Measurements from ENCODE around the gene STRC. TPM values are rescaled to one million over a fixed set of nuclear protein-coding genes. Genes with fewer than 3 reads are reported as not detected.
"Not testable (repeated sequence)": the region's sequence is repeated elsewhere in the genome, so short reads cannot be mapped to it uniquely, and the experiment has no call there.

STRC gene
- total RNA-seq, 1 donor from 2014 or later: 0.25 TPM

- no peak within 1 kb of the TSS for H3K27ac Mint-ChIP-seq (ENCODE audit: unreplicated experiment)
- Histone ChIP-seq H3K9ac (ENCODE audit: low read length) (no peak within 1 kb of the TSS), H3K9me3 (ENCODE audit: insufficient read depth, low read depth, low read length) (no peaks in the 10 kb centered on the region), H3K27me3 (ENCODE audit: insufficient read depth, low read length) (no peaks in the 10 kb centered on the region), H3K36me3 (ENCODE audit: insufficient read depth, low read length) (no peaks in the 10 kb centered on the region), H3K27ac (ENCODE audit: low read depth, low read length) (no peak within 1 kb of the TSS), H3K4me3 (ENCODE audit: insufficient read depth, low read depth, low read length) (no peak within 1 kb of the TSS), H3K4me1 (ENCODE audit: insufficient read depth, low read length) (no peaks in the 10 kb centered on the region), H4K20me1 (ENCODE audit: insufficient read depth, low read length) (no peaks in the 10 kb centered on the region), H3K4me2 (ENCODE audit: low read length) (no peak within 1 kb of the TSS), H3K79me2 (ENCODE audit: insufficient read depth, low read length) (no peaks in the 10 kb centered on the region), H2AFZ (ENCODE audit: low read depth, low read length) (no peak within 1 kb of the TSS)
- peaks cover 6% of the 10 kb centered on the region for H3K9me3 Mint-ChIP-seq (ENCODE audit: unreplicated experiment)
- FAIRE-seq: no peak
- TF ChIP-seq EZH2 (IDR thresholded peaks at IDR 0.05; ENCODE audit: insufficient read depth, low read length) (no peak), CTCF (IDR thresholded peaks at IDR 0.05; ENCODE audit: insufficient read depth, low read depth, low read length) (no peak)
- no peak within 1 kb of the TSS for H3K4me3 Mint-ChIP-seq (ENCODE audit: unreplicated experiment)
- H3K36me3 Mint-ChIP-seq (ENCODE audit: low read depth, unreplicated experiment): peaks cover 19% of the 10 kb centered on the region
- H3K4me1 Mint-ChIP-seq (ENCODE audit: low read depth, unreplicated experiment): no peaks in the 10 kb centered on the region
- DNase-seq (ENCODE audit: low read depth): no peak
- no peaks in the 10 kb centered on the region for H3K27me3 Mint-ChIP-seq (ENCODE audit: low read depth, unreplicated experiment)
These were observed 30.2 kb upstream of the STRC start, which contains the start of gene CATSPER2 for GRCh38 chr15:43648649-43649429. Gene CATSPER2, minus strand, starts transcription at chr15:43648844. Its CDS starts 783 bp downstream, at chr15:43648061.

- not testable (repeated sequence) for H3K79me2 ChIP-seq (ENCODE audit: insufficient read depth, low read length); H3K27ac Mint-ChIP-seq (ENCODE audit: unreplicated experiment); H3K27ac ChIP-seq (ENCODE audit: low read depth, low read length); H3K36me3 ChIP-seq (ENCODE audit: insufficient read depth, low read length); H3K4me1 ChIP-seq (ENCODE audit: insufficient read depth, low read length); H3K27me3 Mint-ChIP-seq (ENCODE audit: low read depth, unreplicated experiment); FAIRE-seq; H3K9ac ChIP-seq (ENCODE audit: low read length); H2AFZ ChIP-seq (ENCODE audit: low read depth, low read length); H3K4me1 Mint-ChIP-seq (ENCODE audit: low read depth, unreplicated experiment); H3K4me3 Mint-ChIP-seq (ENCODE audit: unreplicated experiment); H3K9me3 Mint-ChIP-seq (ENCODE audit: unreplicated experiment); H3K4me3 ChIP-seq (ENCODE audit: insufficient read depth, low read depth, low read length); H3K36me3 Mint-ChIP-seq (ENCODE audit: low read depth, unreplicated experiment); H3K9me3 ChIP-seq (ENCODE audit: insufficient read depth, low read depth, low read length); H4K20me1 ChIP-seq (ENCODE audit: insufficient read depth, low read length); DNase-seq (ENCODE audit: low read depth); H3K27me3 ChIP-seq (ENCODE audit: insufficient read depth, low read length); H3K4me2 ChIP-seq (ENCODE audit: low read length)
These were observed 20.0 kb upstream of the STRC start for GRCh38 chr15:43638464-43639204.

- not testable (repeated sequence) for H3K4me3 ChIP-seq (ENCODE audit: insufficient read depth, low read depth, low read length); H3K27me3 ChIP-seq (ENCODE audit: insufficient read depth, low read length); H3K79me2 ChIP-seq (ENCODE audit: insufficient read depth, low read length); DNase-seq (ENCODE audit: low read depth); H3K27ac Mint-ChIP-seq (ENCODE audit: unreplicated experiment); H3K9me3 ChIP-seq (ENCODE audit: insufficient read depth, low read depth, low read length); H3K9ac ChIP-seq (ENCODE audit: low read length); H3K9me3 Mint-ChIP-seq (ENCODE audit: unreplicated experiment); H3K27me3 Mint-ChIP-seq (ENCODE audit: low read depth, unreplicated experiment); H3K4me1 ChIP-seq (ENCODE audit: insufficient read depth, low read length); H3K27ac ChIP-seq (ENCODE audit: low read depth, low read length); H4K20me1 ChIP-seq (ENCODE audit: insufficient read depth, low read length); FAIRE-seq; H3K4me3 Mint-ChIP-seq (ENCODE audit: unreplicated experiment); H2AFZ ChIP-seq (ENCODE audit: low read depth, low read length); H3K4me1 Mint-ChIP-seq (ENCODE audit: low read depth, unreplicated experiment); H3K36me3 ChIP-seq (ENCODE audit: insufficient read depth, low read length); H3K36me3 Mint-ChIP-seq (ENCODE audit: low read depth, unreplicated experiment); H3K4me2 ChIP-seq (ENCODE audit: low read length)
These were observed 8.3 kb upstream of the STRC start for GRCh38 chr15:43626937-43627336.

All from astrocyte (in vitro differentiated cells and primary cell).